ENCODE measurements around the gene HIVEP3.

DNA sequence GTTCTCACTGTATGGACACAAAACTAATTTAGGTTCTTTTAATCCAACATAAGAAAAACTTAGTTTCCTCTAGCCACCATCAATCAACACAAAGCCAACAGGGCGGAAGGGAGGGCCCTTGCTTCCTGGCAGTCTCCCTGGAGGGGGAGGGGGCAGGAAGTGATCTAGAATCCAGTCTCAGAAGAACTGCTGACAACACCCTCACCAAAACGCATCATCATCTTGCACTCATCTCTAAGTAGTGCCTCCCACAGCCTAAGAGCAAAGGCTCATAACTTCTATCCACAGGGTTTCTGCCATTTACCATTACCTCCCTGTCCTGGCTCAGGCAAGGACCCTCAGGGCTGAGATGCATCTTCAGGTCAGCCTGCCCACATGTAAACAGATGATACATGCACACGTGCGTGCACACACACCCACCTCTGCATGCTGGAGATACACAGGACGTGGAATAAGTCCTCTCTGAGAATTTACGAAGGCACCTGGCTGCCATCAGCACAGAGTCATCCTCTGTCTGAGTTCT, 20.5 kb downstream of the HIVEP3 start:
- TF ChIP-seq, protein P1, sequence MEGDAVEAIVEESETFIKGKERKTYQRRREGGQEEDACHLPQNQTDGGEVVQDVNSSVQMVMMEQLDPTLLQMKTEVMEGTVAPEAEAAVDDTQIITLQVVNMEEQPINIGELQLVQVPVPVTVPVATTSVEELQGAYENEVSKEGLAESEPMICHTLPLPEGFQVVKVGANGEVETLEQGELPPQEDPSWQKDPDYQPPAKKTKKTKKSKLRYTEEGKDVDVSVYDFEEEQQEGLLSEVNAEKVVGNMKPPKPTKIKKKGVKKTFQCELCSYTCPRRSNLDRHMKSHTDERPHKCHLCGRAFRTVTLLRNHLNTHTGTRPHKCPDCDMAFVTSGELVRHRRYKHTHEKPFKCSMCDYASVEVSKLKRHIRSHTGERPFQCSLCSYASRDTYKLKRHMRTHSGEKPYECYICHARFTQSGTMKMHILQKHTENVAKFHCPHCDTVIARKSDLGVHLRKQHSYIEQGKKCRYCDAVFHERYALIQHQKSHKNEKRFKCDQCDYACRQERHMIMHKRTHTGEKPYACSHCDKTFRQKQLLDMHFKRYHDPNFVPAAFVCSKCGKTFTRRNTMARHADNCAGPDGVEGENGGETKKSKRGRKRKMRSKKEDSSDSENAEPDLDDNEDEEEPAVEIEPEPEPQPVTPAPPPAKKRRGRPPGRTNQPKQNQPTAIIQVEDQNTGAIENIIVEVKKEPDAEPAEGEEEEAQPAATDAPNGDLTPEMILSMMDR (IDR thresholded peaks at IDR 0.05): no peak
- TF ChIP-seq TCF7L2 (IDR thresholded peaks at IDR 0.05; ENCODE audit: low read depth, low read length): no peak
- TF ChIP-seq POLR2AphosphoS5 (IDR thresholded peaks at IDR 0.05; ENCODE audit: low read depth, low read length): no peak

Measured in Panc1 (cell line).